Neural cell (in vitro differentiated cells): ENCODE results near the gene TUBB1. TPM values are rescaled to one million over a fixed set of nuclear protein-coding genes. Genes with fewer than 3 reads are reported as not detected.

Experiments used
- H2AFZ ChIP-seq: fragments of 200-600, 300-800 bp; sonication (generic), shearing (Covaris generic); 2 replicates; pipeline ENCODE4 v1.6.0; 2014; ENCODE audit warnings: low read depth, mild to moderate bottlenecking, antibody characterized with exemption, low read length, moderate library complexity
- H3F3A ChIP-seq: fragments of 200-600 bp; shearing (Covaris generic); 2 replicates; pipeline ENCODE4 v1.6.1; 2016; ENCODE audit warnings: mild to moderate bottlenecking, moderate library complexity, mixed read lengths, antibody characterized with exemption, low read length; ENCODE audit not compliant: insufficient read depth, poor library complexity, severe bottlenecking
- H3K27ac ChIP-seq: fragments of 200-600, 300-800 bp; sonication (generic), shearing (Covaris generic); 2 replicates; pipeline ENCODE4 v1.5.1; 2014; ENCODE audit warnings: mild to moderate bottlenecking, low read length, moderate library complexity
- H3K27me3 ChIP-seq: fragments of 300-800, 200-600 bp; sonication (generic), shearing (Covaris generic); 2 replicates; pipeline ENCODE4 v1.6.0; 2014; ENCODE audit warnings: mild to moderate bottlenecking, low read depth, low read length, moderate library complexity; ENCODE audit not compliant: insufficient read depth
- H3K36me3 ChIP-seq: fragments of 300-800, 200-600 bp; sonication (generic), shearing (Covaris generic); 2 replicates; pipeline ENCODE4 v1.5.1; 2014; ENCODE audit warnings: mild to moderate bottlenecking, antibody characterized with exemption, low read length, moderate library complexity; ENCODE audit not compliant: insufficient read depth
- H3K4me2 ChIP-seq: fragments of 300-800, 200-600 bp; sonication (generic), shearing (Covaris generic); 2 replicates; pipeline ENCODE4 v1.6.0; 2014; ENCODE audit warnings: mild to moderate bottlenecking, low read length
- H3K4me3 ChIP-seq: fragments of 300-800, 200-600 bp; sonication (generic), shearing (Covaris generic); 2 replicates; pipeline ENCODE4 v1.5.1; 2014; ENCODE audit warnings: mild to moderate bottlenecking, low read length, moderate library complexity
- H3K79me2 ChIP-seq: fragments of 200-600 bp; shearing (Covaris generic); replicated peaks from 2 replicates; pipeline ENCODE4 v1.6.0; 2014; ENCODE audit warnings: mild to moderate bottlenecking, low read length, moderate library complexity; ENCODE audit not compliant: insufficient read depth
- H3K9ac ChIP-seq: fragments of 300-800, 200-600 bp; sonication (generic), shearing (Covaris generic); 2 replicates; pipeline ENCODE4 v1.6.1; 2016; ENCODE audit warnings: mild to moderate bottlenecking, low read length, mixed read lengths
- H3K9me2 ChIP-seq: fragments of 200-600 bp; shearing (Covaris generic); 2 replicates; pipeline ENCODE4 v1.6.1; 2016; ENCODE audit warnings: mild to moderate bottlenecking, low read length, mixed read lengths; ENCODE audit not compliant: insufficient read depth
- H3K9me3 ChIP-seq: fragments of 200-600, 300-800 bp; sonication (generic), shearing (Covaris generic); 2 replicates; pipeline ENCODE4 v1.6.1; 2016; ENCODE audit warnings: mild to moderate bottlenecking, mixed run types, low read length, moderate library complexity, mixed read lengths
- H4K20me1 ChIP-seq: fragments of 200-600 bp; shearing (Covaris generic); 2 replicates; pipeline ENCODE4 v1.6.1; 2016; ENCODE audit warnings: mild to moderate bottlenecking, mixed run types; ENCODE audit not compliant: insufficient read depth
- EP300 ChIP-seq: fragments of 450-650 bp; conservative IDR thresholded peaks from 2 replicates; pipeline ENCODE4 v1.6.1; 2014; ENCODE audit warnings: antibody characterized with exemption, mild to moderate bottlenecking, moderate library complexity; ENCODE audit not compliant: poor library complexity, severe bottlenecking
- EZH2 ChIP-seq: fragments of 200-600, 300-800 bp; shearing (Covaris generic), sonication (generic); IDR thresholded peaks from 2 replicates; pipeline ENCODE4 v1.6.1; 2014; ENCODE audit warnings: antibody characterized with exemption, low read length, borderline replicate concordance, mild to moderate bottlenecking; ENCODE audit not compliant: insufficient read depth, poor library complexity, severe bottlenecking
- MXI1 ChIP-seq: fragments of 450-650 bp; conservative IDR thresholded peaks from 2 replicates; pipeline ENCODE4 v1.6.1; 2014; ENCODE audit warnings: antibody characterized with exemption, mild to moderate bottlenecking; ENCODE audit not compliant: poor library complexity, severe bottlenecking
- POLR2AphosphoS5 ChIP-seq: IDR thresholded peaks from 2 replicates; pipeline ENCODE4 v1.6.1; 2012
- RAD21 ChIP-seq: fragments of 450-650 bp; conservative IDR thresholded peaks from 2 replicates; pipeline ENCODE4 v1.6.1; 2014; ENCODE audit warnings: antibody characterized with exemption, mild to moderate bottlenecking, moderate library complexity
- REST ChIP-seq: IDR thresholded peaks from 2 replicates; pipeline ENCODE4 v1.6.1; 2012; ENCODE audit warnings: borderline replicate concordance
- SMC3 ChIP-seq: fragments of 450-650 bp; conservative IDR thresholded peaks from 2 replicates; pipeline ENCODE4 v1.6.1; 2014; ENCODE audit warnings: antibody characterized with exemption, mild to moderate bottlenecking, moderate library complexity; ENCODE audit not compliant: poor library complexity
- TAF1 ChIP-seq: IDR thresholded peaks from 2 replicates; pipeline ENCODE4 v1.6.1; 2012; ENCODE audit warnings: low read depth
- polyA plus RNA-seq: library from polyadenylated mRNA; depleted of rRNA; stranded (reverse); fragments of >200 nt; gene quantifications from 2 replicates; pipeline ENCODE4 v1.2.3, GENCODE V29; 2014
- TF ChIP-seq, protein P1 (sequence below): fragments of 450-650 bp; IDR thresholded peaks from 2 replicates; pipeline ENCODE4 v1.5.1; 2014; ENCODE audit warnings: antibody characterized with exemption, mild to moderate bottlenecking, moderate library complexity; ENCODE audit not compliant: poor library complexity, severe bottlenecking

Gene TUBB1
- polyA plus RNA-seq, 1 donor from 2014 or later = not detected

- TF ChIP-seq POLR2AphosphoS5 = no peak
- TF ChIP-seq TAF1 = no peak
- TF ChIP-seq EP300 = no peak
- TF ChIP-seq, protein P1, sequence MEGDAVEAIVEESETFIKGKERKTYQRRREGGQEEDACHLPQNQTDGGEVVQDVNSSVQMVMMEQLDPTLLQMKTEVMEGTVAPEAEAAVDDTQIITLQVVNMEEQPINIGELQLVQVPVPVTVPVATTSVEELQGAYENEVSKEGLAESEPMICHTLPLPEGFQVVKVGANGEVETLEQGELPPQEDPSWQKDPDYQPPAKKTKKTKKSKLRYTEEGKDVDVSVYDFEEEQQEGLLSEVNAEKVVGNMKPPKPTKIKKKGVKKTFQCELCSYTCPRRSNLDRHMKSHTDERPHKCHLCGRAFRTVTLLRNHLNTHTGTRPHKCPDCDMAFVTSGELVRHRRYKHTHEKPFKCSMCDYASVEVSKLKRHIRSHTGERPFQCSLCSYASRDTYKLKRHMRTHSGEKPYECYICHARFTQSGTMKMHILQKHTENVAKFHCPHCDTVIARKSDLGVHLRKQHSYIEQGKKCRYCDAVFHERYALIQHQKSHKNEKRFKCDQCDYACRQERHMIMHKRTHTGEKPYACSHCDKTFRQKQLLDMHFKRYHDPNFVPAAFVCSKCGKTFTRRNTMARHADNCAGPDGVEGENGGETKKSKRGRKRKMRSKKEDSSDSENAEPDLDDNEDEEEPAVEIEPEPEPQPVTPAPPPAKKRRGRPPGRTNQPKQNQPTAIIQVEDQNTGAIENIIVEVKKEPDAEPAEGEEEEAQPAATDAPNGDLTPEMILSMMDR = no peak
- no peak for TF ChIP-seq EZH2
- TF ChIP-seq REST = no peak
- TF ChIP-seq MXI1 = no peak
- no peak for TF ChIP-seq RAD21
- TF ChIP-seq SMC3 = no peak
- peaks cover 25% of the 10 kb centered on the region for H3K79me2 ChIP-seq
Measured at GRCh38 chr20:58985656-58986055, 33.6 kb upstream of the TUBB1 start.

GRCh38 chr20:58986286-58986967 lies 32.8 kb upstream of the TUBB1 start:
- no peaks in the 10 kb centered on the region for H3K27me3 ChIP-seq
- H3K9me3 ChIP-seq = no peaks in the 10 kb centered on the region
- no peak overlapping the region for H3K9ac ChIP-seq
- no peaks in the 10 kb centered on the region for H4K20me1 ChIP-seq
- H3K4me3 ChIP-seq = no peak overlapping the region
- no peaks in the 10 kb centered on the region for H3F3A ChIP-seq
- no peak overlapping the region for H3K27ac ChIP-seq
- H3K4me2 ChIP-seq = no peak overlapping the region
- TF ChIP-seq SMC3 (no peak), EZH2 (no peak), RAD21 (no peak), POLR2AphosphoS5 (no peak), TAF1 (no peak)
- TF ChIP-seq, protein P1 = no peak
- H3K79me2 ChIP-seq = peaks cover 25% of the 10 kb centered on the region
- no peaks in the 10 kb centered on the region for H3K9me2 ChIP-seq
- no peak overlapping the region for H2AFZ ChIP-seq
- H3K36me3 ChIP-seq = peaks cover 8% of the 10 kb centered on the region

More at GRCh38 chr20:58985656-58986055, 33.6 kb upstream of the TUBB1 start:
- no peaks in the 10 kb centered on the region for H4K20me1 ChIP-seq
- no peaks in the 10 kb centered on the region for H3K27me3 ChIP-seq
- no peaks in the 10 kb centered on the region for H3K9me2 ChIP-seq
- peaks cover under 1% of the 10 kb centered on the region for H3K36me3 ChIP-seq
- H3K4me2 ChIP-seq = no peak overlapping the region
- H3K4me3 ChIP-seq = no peak overlapping the region
- no peak overlapping the region for H3K9ac ChIP-seq
- H3K27ac ChIP-seq = no peak overlapping the region
- H3F3A ChIP-seq = no peaks in the 10 kb centered on the region
- H2AFZ ChIP-seq = no peak overlapping the region
- H3K9me3 ChIP-seq = no peaks in the 10 kb centered on the region
